Activated T-helper 17 cell treated with anti-CD3 and anti-CD28 coated beads, Interleukin-2, amount 50 U/mL, for 72 hours (primary cell): ENCODE results near the gene USP3. TPM values are rescaled to one million over a fixed set of nuclear protein-coding genes. Genes with fewer than 3 reads are reported as not detected.

Experiments used
- ATAC-seq: fragments of 150-1000 bp; cut with Tn5 transposase; replicated peaks from 2 replicates; pipeline ENCODE4 v1.10.0; 2021; ENCODE audit warnings: mild to moderate bottlenecking, moderate library complexity
- H3K27ac Mint-ChIP-seq: one replicate; pipeline ENCODE4 v1.8.0; 2022; ENCODE audit warnings: mixed read lengths
- H3K27me3 Mint-ChIP-seq: one replicate; pipeline ENCODE4 v1.8.0; 2022; ENCODE audit warnings: mixed read lengths
- H3K36me3 Mint-ChIP-seq: one replicate; pipeline ENCODE4 v1.8.0; 2022; ENCODE audit warnings: low read depth, mild to moderate bottlenecking, mixed read lengths
- H3K4me1 Mint-ChIP-seq: one replicate; pipeline ENCODE4 v1.8.0; 2022; ENCODE audit warnings: mixed read lengths
- H3K4me3 Mint-ChIP-seq: one replicate; pipeline ENCODE4 v1.8.0; 2022; ENCODE audit warnings: mild to moderate bottlenecking, mixed read lengths
- H3K9me3 Mint-ChIP-seq: one replicate; pipeline ENCODE4 v1.8.0; 2022; ENCODE audit warnings: mixed read lengths
- total RNA-seq, 2 donors: library from RNA; stranded (reverse); gene quantifications; one replicate each; pipeline ENCODE4 v1.2.3, GENCODE V29; 2022

The USP3 gene
- total RNA-seq, 2 donors from 2014 or later, result 60.9 to 102 TPM

DNA sequence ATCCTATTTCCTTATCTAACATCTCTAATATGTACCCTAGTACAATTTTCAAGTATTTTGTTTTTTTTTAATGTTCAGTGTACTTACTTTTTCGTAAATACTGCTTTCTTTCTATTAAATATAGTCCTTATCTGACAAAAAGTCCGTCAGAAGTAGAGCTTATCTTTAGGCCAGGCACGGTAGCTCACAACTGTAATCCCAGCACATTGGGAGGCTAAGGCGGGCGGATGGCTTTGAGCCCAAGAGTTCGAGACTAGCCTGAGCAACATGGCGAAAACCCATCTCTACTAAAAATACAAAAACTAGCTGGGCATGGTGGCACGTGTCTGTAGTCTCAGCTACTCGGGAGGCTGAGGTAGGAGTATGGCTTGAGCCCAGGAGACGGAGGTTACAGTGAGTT is 41.1 kb downstream of the USP3 start:
- H3K36me3 Mint-ChIP-seq, result peaks cover 66% of the 10 kb centered on the region
- H3K27ac Mint-ChIP-seq, result no peak overlapping the region
- H3K4me1 Mint-ChIP-seq, result peaks cover 29% of the 10 kb centered on the region
- no peaks in the 10 kb centered on the region for H3K27me3 Mint-ChIP-seq
- ATAC-seq, result no peak
- H3K9me3 Mint-ChIP-seq, result no peaks in the 10 kb centered on the region
- H3K4me3 Mint-ChIP-seq, result no peak overlapping the region

DNA sequence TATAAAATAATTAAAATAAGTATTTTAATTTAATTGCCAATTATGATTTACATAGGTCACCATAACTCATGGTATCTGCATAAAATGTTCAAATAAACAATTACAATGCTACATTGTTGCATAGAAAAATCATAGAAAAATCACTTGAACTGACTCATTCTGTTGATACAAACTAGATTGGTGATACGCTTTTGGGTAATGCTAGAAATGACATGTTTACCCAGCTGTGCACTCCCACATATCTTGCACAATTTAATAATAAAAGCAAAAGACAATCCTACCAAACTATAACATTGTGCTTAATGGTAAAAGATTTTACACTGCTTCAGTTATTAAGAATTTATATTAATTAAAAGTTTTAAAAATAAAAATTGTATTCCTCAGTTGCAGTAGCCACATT is 47.0 kb downstream of the USP3 start:
- H3K36me3 Mint-ChIP-seq, result peaks cover 51% of the 10 kb centered on the region

DNA sequence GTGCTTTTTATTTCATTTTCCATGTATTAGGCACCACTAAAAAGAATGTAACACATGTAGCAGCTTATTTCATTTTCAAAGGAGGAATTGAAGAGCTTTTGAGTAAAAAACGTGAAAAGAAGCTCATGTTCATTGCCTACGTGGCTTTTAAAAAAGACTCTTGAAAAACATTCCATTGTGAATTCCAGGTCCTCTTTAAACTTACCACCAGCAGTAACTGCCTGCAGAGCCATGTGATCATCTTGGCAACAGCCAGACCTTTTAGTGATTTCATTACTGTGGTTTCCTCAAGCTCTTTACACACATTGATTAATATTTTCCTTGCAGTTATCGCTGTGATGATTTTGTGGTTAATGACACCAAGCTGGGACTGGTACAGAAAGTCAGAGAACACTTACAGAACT is 49.0 kb downstream of the USP3 start:
- Mint-ChIP-seq H3K27me3 (no peaks in the 10 kb centered on the region), H3K27ac (peak overlapping the region; percentile 28), H3K36me3 (peaks cover 65% of the 10 kb centered on the region), H3K4me3 (peak overlapping the region; percentile 48), H3K9me3 (no peaks in the 10 kb centered on the region), H3K4me1 (peaks cover 41% of the 10 kb centered on the region)
- ATAC-seq, result peak; percentile 80

More for the DNA sequence above, 47.0 kb downstream of the USP3 start:
- ATAC-seq, result no peak
- no peaks in the 10 kb centered on the region for H3K27me3 Mint-ChIP-seq
- no peaks in the 10 kb centered on the region for H3K9me3 Mint-ChIP-seq
- peaks cover 41% of the 10 kb centered on the region for H3K4me1 Mint-ChIP-seq
- no peak overlapping the region for H3K27ac Mint-ChIP-seq
- H3K4me3 Mint-ChIP-seq, result no peak overlapping the region

DNA sequence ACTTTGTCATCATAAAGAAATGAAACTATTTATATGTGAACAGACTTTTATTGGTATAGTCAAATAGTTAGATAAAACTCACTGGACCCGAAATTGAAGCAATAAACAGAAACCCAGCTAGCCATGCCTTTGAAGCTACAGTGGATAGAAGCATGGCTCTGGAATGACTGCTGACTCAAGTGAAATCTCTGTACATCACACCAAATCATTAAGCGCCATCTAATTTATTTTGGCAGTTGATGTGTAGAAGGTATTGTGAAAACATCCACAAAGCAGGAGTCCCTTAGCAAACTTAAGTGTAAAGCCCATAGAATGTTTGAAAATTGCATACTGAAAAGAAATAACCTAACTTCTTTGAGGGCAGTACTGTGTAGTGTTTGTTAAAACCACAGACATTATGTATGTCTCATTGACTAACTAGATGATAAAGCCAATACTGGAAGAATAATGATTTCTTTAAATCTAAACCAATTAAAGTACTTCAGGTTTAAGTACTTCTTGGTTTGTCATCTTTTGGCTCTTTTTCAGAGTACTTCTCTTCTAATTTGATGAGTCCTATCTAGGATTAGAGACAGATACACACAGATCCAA is 50.0 kb downstream of the USP3 start:
- Mint-ChIP-seq H3K4me3 (peak overlapping the region; percentile 34), H3K27me3 (no peaks in the 10 kb centered on the region), H3K27ac (peak overlapping the region; percentile 17), H3K4me1 (peaks cover 46% of the 10 kb centered on the region), H3K36me3 (peaks cover 73% of the 10 kb centered on the region), H3K9me3 (no peaks in the 10 kb centered on the region)
- peak; percentile 53 for ATAC-seq

DNA sequence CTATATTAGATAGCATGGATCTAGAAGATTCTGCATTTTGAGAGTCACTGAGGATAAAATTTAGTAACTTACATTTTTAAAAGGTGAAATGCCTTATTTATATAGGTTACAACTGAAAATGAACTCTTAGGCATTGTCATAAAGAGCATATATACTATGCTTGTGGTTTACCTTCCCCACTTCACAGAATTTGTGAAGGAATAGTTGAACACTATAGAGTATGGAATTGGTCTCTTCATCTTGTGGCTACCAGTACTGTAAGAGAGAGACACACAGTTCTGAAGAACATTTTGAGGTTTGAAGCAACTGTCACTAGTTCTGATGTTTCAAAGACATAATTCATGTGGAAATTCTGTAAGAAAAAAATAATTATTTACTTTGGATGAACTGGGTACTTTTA is 51.1 kb downstream of the USP3 start:
- peaks cover 49% of the 10 kb centered on the region for H3K4me1 Mint-ChIP-seq
- H3K27me3 Mint-ChIP-seq, result no peaks in the 10 kb centered on the region
- no peaks in the 10 kb centered on the region for H3K9me3 Mint-ChIP-seq
- peaks cover 75% of the 10 kb centered on the region for H3K36me3 Mint-ChIP-seq
- peak overlapping the region; percentile 68 for H3K27ac Mint-ChIP-seq
- H3K4me3 Mint-ChIP-seq, result peak overlapping the region; percentile 34
- ATAC-seq, result peak; percentile 39

- Mint-ChIP-seq H3K27ac (no peak overlapping the region), H3K4me3 (peak overlapping the region; percentile 34), H3K4me1 (peaks cover 57% of the 10 kb centered on the region), H3K27me3 (no peaks in the 10 kb centered on the region), H3K9me3 (no peaks in the 10 kb centered on the region), H3K36me3 (peaks cover 82% of the 10 kb centered on the region)
- ATAC-seq, result no peak
Observed at GRCh38 chr15:63556246-63556645, 51.9 kb downstream of the USP3 start.

DNA sequence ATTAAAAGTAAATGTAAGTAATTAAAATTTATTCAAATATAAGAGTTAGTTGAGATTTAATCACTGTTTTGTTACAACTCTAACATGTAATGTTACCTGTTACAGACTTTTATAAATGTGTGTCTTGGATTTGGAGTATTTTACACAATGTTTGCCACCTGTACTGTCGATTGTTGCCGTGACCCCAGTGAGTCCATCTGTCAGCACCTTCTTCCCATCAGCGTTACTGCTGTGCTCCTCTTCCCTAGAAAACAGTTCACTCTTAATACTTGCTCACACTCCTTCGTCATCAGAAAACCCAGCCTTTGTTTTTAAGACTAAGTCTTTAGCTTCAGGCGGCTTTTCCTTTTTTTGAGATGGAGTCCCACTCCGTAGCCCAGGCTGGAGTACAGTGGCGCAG is 52.3 kb downstream of the USP3 start:
- peaks cover 58% of the 10 kb centered on the region for H3K4me1 Mint-ChIP-seq
- ATAC-seq, result no peak
- H3K4me3 Mint-ChIP-seq, result no peak overlapping the region
- no peak overlapping the region for H3K27ac Mint-ChIP-seq
- no peaks in the 10 kb centered on the region for H3K9me3 Mint-ChIP-seq
- H3K27me3 Mint-ChIP-seq, result no peaks in the 10 kb centered on the region
- peaks cover 87% of the 10 kb centered on the region for H3K36me3 Mint-ChIP-seq

DNA sequence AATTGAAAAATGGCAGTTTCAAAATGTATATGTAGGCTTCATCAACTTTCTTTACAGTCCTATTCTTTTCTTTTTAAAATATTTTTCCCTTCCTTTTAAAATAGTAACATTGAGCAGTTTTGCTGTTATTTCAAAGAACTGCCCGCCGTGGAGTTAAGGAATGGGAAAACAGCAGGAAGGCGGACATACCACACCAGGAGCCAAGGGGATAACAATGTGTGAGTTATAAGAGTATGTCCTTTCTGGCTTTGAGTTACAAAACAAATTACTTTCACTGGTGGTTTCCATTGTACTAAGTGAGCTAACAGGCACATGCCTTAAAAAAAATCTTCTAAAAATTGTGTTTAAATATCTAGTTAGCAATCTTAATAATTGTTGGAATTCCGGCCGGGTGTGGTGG is 55.4 kb downstream of the USP3 start:
- H3K4me3 Mint-ChIP-seq, result peak overlapping the region; percentile 71
- peaks cover 100% of the 10 kb centered on the region for H3K36me3 Mint-ChIP-seq
- no peaks in the 10 kb centered on the region for H3K27me3 Mint-ChIP-seq
- H3K4me1 Mint-ChIP-seq, result peaks cover 39% of the 10 kb centered on the region
- no peaks in the 10 kb centered on the region for H3K9me3 Mint-ChIP-seq
- no peak for ATAC-seq
- H3K27ac Mint-ChIP-seq, result peak overlapping the region; percentile 66

DNA sequence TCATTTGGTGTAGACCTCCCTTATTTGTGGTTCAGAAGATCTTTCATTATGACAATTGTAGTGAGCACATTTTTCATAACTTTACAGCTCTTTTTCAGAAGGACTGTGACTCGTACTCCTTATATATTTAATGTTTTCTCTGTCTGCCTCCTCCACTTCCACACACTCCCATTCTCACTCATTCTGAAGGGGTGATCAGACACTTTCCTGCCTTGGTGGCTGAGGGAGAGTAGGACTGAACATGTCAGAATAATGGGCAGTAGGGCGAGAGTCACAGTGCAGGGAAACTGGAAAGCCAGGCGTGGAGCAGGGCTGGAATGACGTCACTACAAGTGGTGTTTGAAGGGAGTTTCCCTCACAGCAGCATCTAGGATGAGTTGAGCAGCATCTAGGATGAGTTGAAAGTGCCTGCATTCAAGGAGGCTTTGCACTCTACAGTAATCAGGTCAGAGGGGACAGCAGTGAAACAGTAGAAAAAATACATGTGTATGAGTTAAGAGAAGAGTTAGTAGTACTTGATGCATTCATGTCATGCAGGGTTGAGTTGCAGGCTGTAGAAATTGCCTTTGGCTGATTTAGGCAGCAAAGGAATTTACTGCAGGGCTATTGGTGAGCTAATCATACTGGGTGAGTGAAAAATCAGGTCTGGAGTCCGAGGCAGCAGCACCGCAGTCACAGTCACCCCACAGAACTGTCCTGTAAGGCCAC is 56.5 kb downstream of the USP3 start:
- peak; percentile 96 for ATAC-seq
- peaks cover 36% of the 10 kb centered on the region for H3K4me1 Mint-ChIP-seq

DNA sequence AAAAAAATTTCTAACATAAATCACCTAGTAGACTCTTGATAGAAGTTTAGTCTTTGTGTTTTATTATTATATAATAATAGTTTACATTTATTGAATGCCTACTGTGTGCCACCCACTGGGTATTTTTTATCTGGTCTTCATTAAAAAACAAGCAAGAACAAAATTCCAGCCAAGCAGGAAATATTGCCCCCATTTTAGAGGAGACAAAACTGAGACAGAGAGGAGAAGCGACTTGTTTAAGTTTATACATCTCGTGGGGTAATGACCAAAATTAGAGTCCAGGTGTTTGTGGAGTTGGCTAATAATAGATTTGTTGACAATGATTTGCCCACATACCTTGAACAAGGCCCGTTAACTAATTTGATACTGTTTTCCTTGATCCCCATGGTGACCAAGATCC is 59.7 kb downstream of the USP3 start:
- H3K4me3 Mint-ChIP-seq, result no peak overlapping the region
- H3K9me3 Mint-ChIP-seq, result no peaks in the 10 kb centered on the region
- no peaks in the 10 kb centered on the region for H3K27me3 Mint-ChIP-seq
- H3K36me3 Mint-ChIP-seq, result peaks cover 97% of the 10 kb centered on the region
- no peak for ATAC-seq
- no peak overlapping the region for H3K27ac Mint-ChIP-seq
- peaks cover 35% of the 10 kb centered on the region for H3K4me1 Mint-ChIP-seq

More for the DNA sequence above, 56.5 kb downstream of the USP3 start:
- H3K4me3 Mint-ChIP-seq, result peak overlapping the region; percentile 71
- peaks cover 100% of the 10 kb centered on the region for H3K36me3 Mint-ChIP-seq
- no peaks in the 10 kb centered on the region for H3K27me3 Mint-ChIP-seq
- H3K9me3 Mint-ChIP-seq, result no peaks in the 10 kb centered on the region
- H3K27ac Mint-ChIP-seq, result peak overlapping the region; percentile 66

GRCh38 chr15:63565536-63566186 is 61.3 kb downstream of the USP3 start:
- peak overlapping the region; percentile 54 for H3K27ac Mint-ChIP-seq
- no peak for ATAC-seq
- no peaks in the 10 kb centered on the region for H3K9me3 Mint-ChIP-seq
- H3K36me3 Mint-ChIP-seq, result peaks cover 97% of the 10 kb centered on the region
- H3K27me3 Mint-ChIP-seq, result no peaks in the 10 kb centered on the region
- H3K4me1 Mint-ChIP-seq, result peaks cover 24% of the 10 kb centered on the region
- no peak overlapping the region for H3K4me3 Mint-ChIP-seq

- Mint-ChIP-seq H3K9me3 (no peaks in the 10 kb centered on the region), H3K4me3 (no peak overlapping the region), H3K27me3 (no peaks in the 10 kb centered on the region), H3K27ac (peak overlapping the region; percentile 74), H3K4me1 (peaks cover 5% of the 10 kb centered on the region), H3K36me3 (peaks cover 99% of the 10 kb centered on the region)
- ATAC-seq, result no peak
Observed at GRCh38 chr15:63572749-63573464, 68.5 kb downstream of the USP3 start.

DNA sequence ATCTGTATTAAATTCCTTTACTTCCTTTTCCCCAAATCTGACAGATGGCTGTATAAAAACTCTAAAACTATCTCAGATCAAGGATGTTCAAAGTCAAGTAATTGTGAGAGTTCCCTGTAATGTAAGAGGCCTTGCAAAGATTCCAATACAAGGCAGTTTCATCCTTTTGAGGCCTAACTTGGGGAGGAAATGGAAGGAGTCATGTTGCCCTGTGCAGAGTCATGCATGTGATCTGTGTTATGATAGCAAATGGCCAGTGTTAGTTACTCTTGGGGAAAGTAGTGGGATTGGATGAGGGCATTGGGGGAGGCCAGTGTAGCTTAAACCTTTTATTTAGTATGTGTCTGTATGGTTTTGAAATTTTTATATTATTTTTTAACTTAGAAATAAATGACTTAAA is 69.1 kb downstream of the USP3 start:
- no peaks in the 10 kb centered on the region for H3K4me1 Mint-ChIP-seq
- H3K27me3 Mint-ChIP-seq, result no peaks in the 10 kb centered on the region
- no peak for ATAC-seq
- peak overlapping the region; percentile 74 for H3K27ac Mint-ChIP-seq
- H3K9me3 Mint-ChIP-seq, result no peaks in the 10 kb centered on the region
- no peak overlapping the region for H3K4me3 Mint-ChIP-seq
- H3K36me3 Mint-ChIP-seq, result peaks cover 97% of the 10 kb centered on the region

- Mint-ChIP-seq H3K27ac (peak overlapping the region; percentile 34), H3K36me3 (peaks cover 94% of the 10 kb centered on the region), H3K4me3 (no peak overlapping the region), H3K27me3 (no peaks in the 10 kb centered on the region), H3K4me1 (no peaks in the 10 kb centered on the region), H3K9me3 (no peaks in the 10 kb centered on the region)
- peak; percentile 78 for ATAC-seq
Observed at GRCh38 chr15:63575312-63575711, 70.9 kb downstream of the USP3 start.
